Activated T-cell treated with anti-CD3 and anti-CD28 coated beads, Interleukin-2, amount 50 U/mL, for 4 hours (primary cell): ENCODE results near the gene ATG7. TPM values are rescaled to one million over a fixed set of nuclear protein-coding genes. Genes with fewer than 3 reads are reported as not detected.

ENCODE experiments used
- ATAC-seq, 2 donors: fragments of 200-7000 bp; cut with Tn5 transposase; one replicate each; pipeline ENCODE4 v1.10.0; 2021
- DNase-seq: peaks from one replicate; pipeline ENCODE4 v3.0.0-alpha.2; 2020
- H3K27me3 Mint-ChIP-seq: one replicate; pipeline ENCODE4 v1.8.0; 2021; ENCODE audit warnings: low read depth, mixed read lengths
- H3K36me3 Mint-ChIP-seq: one replicate; pipeline ENCODE4 v1.8.0; 2022; ENCODE audit warnings: mixed read lengths; ENCODE audit not compliant: insufficient read depth
- H3K4me1 Mint-ChIP-seq: one replicate; pipeline ENCODE4 v1.8.0; 2021; ENCODE audit warnings: low read depth, mixed read lengths
- H3K4me3 Mint-ChIP-seq: one replicate; pipeline ENCODE4 v1.8.0; 2021; ENCODE audit warnings: mild to moderate bottlenecking, moderate library complexity, mixed read lengths
- H3K9me3 Mint-ChIP-seq: one replicate; pipeline ENCODE4 v1.8.0; 2021; ENCODE audit warnings: mixed read lengths
- total RNA-seq, 3 donors: library from RNA; stranded (reverse); gene quantifications; one replicate each; pipeline ENCODE4 v1.2.1, GENCODE V29; 2021

ATG7 gene
- total RNA-seq, 3 donors from 2014 or later: 32.6 to 36.6 (median 35.6) TPM

- no peak overlapping the region for H3K4me3 Mint-ChIP-seq
- DNase-seq (no peak), ATAC-seq (no peak)
- peaks cover 23% of the 10 kb centered on the region for H3K36me3 Mint-ChIP-seq
- H3K27me3 Mint-ChIP-seq: no peaks in the 10 kb centered on the region
- no peaks in the 10 kb centered on the region for H3K9me3 Mint-ChIP-seq
- no peaks in the 10 kb centered on the region for H3K4me1 Mint-ChIP-seq
Measured at GRCh38 chr3:11370191-11370590, 98.0 kb downstream of the ATG7 start.

- H3K27me3 Mint-ChIP-seq: no peaks in the 10 kb centered on the region
Measured at GRCh38 chr3:11370966-11371365, 98.8 kb downstream of the ATG7 start.

GRCh38 chr3:11371747-11372146, 99.5 kb downstream of the ATG7 start:
- DNase-seq (no peak), ATAC-seq (no peak)
- peaks cover 21% of the 10 kb centered on the region for H3K36me3 Mint-ChIP-seq
- no peaks in the 10 kb centered on the region for H3K4me1 Mint-ChIP-seq
- no peaks in the 10 kb centered on the region for H3K27me3 Mint-ChIP-seq
- H3K4me3 Mint-ChIP-seq: no peak overlapping the region
- H3K9me3 Mint-ChIP-seq: no peaks in the 10 kb centered on the region

More at GRCh38 chr3:11370966-11371365, 98.8 kb downstream of the ATG7 start:
- ATAC-seq: no peak
- no peaks in the 10 kb centered on the region for H3K4me1 Mint-ChIP-seq
- peaks cover 22% of the 10 kb centered on the region for H3K36me3 Mint-ChIP-seq
- no peak overlapping the region for H3K4me3 Mint-ChIP-seq
- no peak for DNase-seq
- H3K9me3 Mint-ChIP-seq: no peaks in the 10 kb centered on the region

- H3K4me3 Mint-ChIP-seq: no peak overlapping the region
- DNase-seq: no peak
Measured at GRCh38 chr3:11373235-11373634, 101.0 kb downstream of the ATG7 start.

GRCh38 chr3:11373654-11374053, 101.5 kb downstream of the ATG7 start:
- H3K27me3 Mint-ChIP-seq: no peaks in the 10 kb centered on the region
- H3K4me1 Mint-ChIP-seq: no peaks in the 10 kb centered on the region
- no peak overlapping the region for H3K4me3 Mint-ChIP-seq
- ATAC-seq: no peak
- H3K9me3 Mint-ChIP-seq: no peaks in the 10 kb centered on the region
- peaks cover 22% of the 10 kb centered on the region for H3K36me3 Mint-ChIP-seq
- no peak for DNase-seq

More at GRCh38 chr3:11373235-11373634, 101.0 kb downstream of the ATG7 start:
- ATAC-seq: no peak
- Mint-ChIP-seq H3K36me3 (peaks cover 22% of the 10 kb centered on the region), H3K9me3 (no peaks in the 10 kb centered on the region), H3K27me3 (no peaks in the 10 kb centered on the region), H3K4me1 (no peaks in the 10 kb centered on the region)

GRCh38 chr3:11375333-11376088, 103.3 kb downstream of the ATG7 start:
- ATAC-seq (no peak), DNase-seq (no peak)
- no peak overlapping the region for H3K4me3 Mint-ChIP-seq
- H3K36me3 Mint-ChIP-seq: peaks cover 28% of the 10 kb centered on the region
- H3K4me1 Mint-ChIP-seq: no peaks in the 10 kb centered on the region
- no peaks in the 10 kb centered on the region for H3K9me3 Mint-ChIP-seq
- H3K27me3 Mint-ChIP-seq: no peaks in the 10 kb centered on the region

- DNase-seq: no peak
- Mint-ChIP-seq H3K27me3 (no peaks in the 10 kb centered on the region), H3K36me3 (peaks cover 24% of the 10 kb centered on the region), H3K9me3 (no peaks in the 10 kb centered on the region), H3K4me1 (no peaks in the 10 kb centered on the region), H3K4me3 (no peak overlapping the region)
- no peak for ATAC-seq
Measured at GRCh38 chr3:11377719-11378118, 105.5 kb downstream of the ATG7 start.

- Mint-ChIP-seq H3K36me3 (peaks cover 25% of the 10 kb centered on the region), H3K4me1 (no peaks in the 10 kb centered on the region), H3K4me3 (no peak overlapping the region), H3K27me3 (no peaks in the 10 kb centered on the region), H3K9me3 (no peaks in the 10 kb centered on the region)
- no peak for ATAC-seq
- no peak for DNase-seq
Measured at GRCh38 chr3:11379238-11379823, 107.1 kb downstream of the ATG7 start.

GRCh38 chr3:11379824-11380701, 107.9 kb downstream of the ATG7 start:
- no peaks in the 10 kb centered on the region for H3K27me3 Mint-ChIP-seq
- H3K9me3 Mint-ChIP-seq: no peaks in the 10 kb centered on the region
- ATAC-seq (no peak), DNase-seq (no peak)
- H3K4me3 Mint-ChIP-seq: no peak overlapping the region
- peaks cover 25% of the 10 kb centered on the region for H3K36me3 Mint-ChIP-seq
- H3K4me1 Mint-ChIP-seq: no peaks in the 10 kb centered on the region

- no peaks in the 10 kb centered on the region for H3K4me1 Mint-ChIP-seq
- no peak for DNase-seq
- no peaks in the 10 kb centered on the region for H3K27me3 Mint-ChIP-seq
- peaks cover 22% of the 10 kb centered on the region for H3K36me3 Mint-ChIP-seq
- H3K9me3 Mint-ChIP-seq: no peaks in the 10 kb centered on the region
- H3K4me3 Mint-ChIP-seq: no peak overlapping the region
- ATAC-seq: no peak
Measured at GRCh38 chr3:11381141-11381540, 108.9 kb downstream of the ATG7 start.

GRCh38 chr3:11381563-11381962, 109.4 kb downstream of the ATG7 start:
- H3K27me3 Mint-ChIP-seq: no peaks in the 10 kb centered on the region
- ATAC-seq: no peak
- no peak for DNase-seq

GRCh38 chr3:11382146-11382745, 110.0 kb downstream of the ATG7 start:
- no peak for DNase-seq
- Mint-ChIP-seq H3K4me1 (no peaks in the 10 kb centered on the region), H3K36me3 (peaks cover 20% of the 10 kb centered on the region), H3K9me3 (no peaks in the 10 kb centered on the region), H3K4me3 (no peak overlapping the region), H3K27me3 (no peaks in the 10 kb centered on the region)
- ATAC-seq: no peak

More at GRCh38 chr3:11381563-11381962, 109.4 kb downstream of the ATG7 start:
- no peaks in the 10 kb centered on the region for H3K9me3 Mint-ChIP-seq
- no peak overlapping the region for H3K4me3 Mint-ChIP-seq
- no peaks in the 10 kb centered on the region for H3K4me1 Mint-ChIP-seq
- H3K36me3 Mint-ChIP-seq: peaks cover 23% of the 10 kb centered on the region

- H3K4me3 Mint-ChIP-seq: no peak overlapping the region
- peaks cover 18% of the 10 kb centered on the region for H3K36me3 Mint-ChIP-seq
- no peaks in the 10 kb centered on the region for H3K9me3 Mint-ChIP-seq
- H3K4me1 Mint-ChIP-seq: no peaks in the 10 kb centered on the region
- H3K27me3 Mint-ChIP-seq: no peaks in the 10 kb centered on the region
- ATAC-seq (no peak), DNase-seq (no peak)
Measured at GRCh38 chr3:11384074-11384473, 111.9 kb downstream of the ATG7 start.

- Mint-ChIP-seq H3K4me3 (no peak overlapping the region), H3K4me1 (peaks cover 2% of the 10 kb centered on the region), H3K27me3 (no peaks in the 10 kb centered on the region), H3K36me3 (peaks cover 15% of the 10 kb centered on the region), H3K9me3 (no peaks in the 10 kb centered on the region)
- DNase-seq (no peak), ATAC-seq (no peak)
Measured at GRCh38 chr3:11385326-11385725, 113.1 kb downstream of the ATG7 start.
